HepG2 (cell line): ENCODE results near the gene CASKIN2. TPM values are rescaled to one million over a fixed set of nuclear protein-coding genes. Genes with fewer than 3 reads are reported as not detected.

Source experiments
- ATAC-seq: fragments of 200-7000 bp; cut with Tn5 transposase; 3 replicates; pipeline ENCODE4 v1.9.1; 2020; ENCODE audit warnings: mild to moderate bottlenecking, moderate library complexity
- BruUV-seq: library from RNA; stranded (reverse); fragments of 400-500 nt; replicated peaks from 2 replicates; lab custom pipeline; 2021; lab: Mats Ljungman, UMichigan
- CTCF ChIA-PET: fragments of 300-600 bp; formaldehyde crosslinking; extraction: SDS; loops from one replicate; lab custom pipeline; 2021; ENCODE audit warnings: low total read pairs, inconsistent platforms, low intra/inter-chr PET ratio; lab: Yijun Ruan, JAX
- POLR2A ChIA-PET: fragments of 350-600 bp; sonication (Branson Sonifier 250); formaldehyde crosslinking; loops from one replicate; lab custom pipeline; 2020; ENCODE audit warnings: antibody characterized with exemption, inconsistent platforms; lab: Yijun Ruan, JAX
- DNase-seq: peaks from one replicate; pipeline ENCODE4 v3.0.0-alpha.2; 2015; ENCODE audit warnings: low spot score
- FAIRE-seq: peaks from 3 replicates; lab custom pipeline; 2011; peaks lifted over from hg19 to GRCh38; lab: Jason Lieb, UNC
- H2AFZ ChIP-seq: one replicate; pipeline ENCODE4 v1.6.1; 2011; ENCODE audit warnings: low read length, inconsistent platforms
- H3K27ac ChIP-seq: fragments of 300-600 bp; 3 replicates; pipeline ENCODE4 v1.8.0; 2011; ENCODE audit warnings: mixed run types, mild to moderate bottlenecking, mixed read lengths, low read length, inconsistent platforms; ENCODE audit not compliant: insufficient read depth; ENCODE audit errors: extremely low read length
- H3K27me3 ChIP-seq, 2 experiments: fragments of 200-600 bp in 1 of 2; 2 replicates in 1 of 2; 3 replicates in 1 of 2; pipeline versions ENCODE4 v1.6.0 to v1.8.0; 2011; ENCODE audit warnings: low read length in 2 of 2, mild to moderate bottlenecking in 2 of 2, moderate library complexity in 2 of 2, inconsistent platforms in 1 of 2; ENCODE audit not compliant: insufficient read depth in 2 of 2, control insufficient read depth in 1 of 2
- H3K36me3 ChIP-seq, 2 experiments: fragments of 200-600 bp in 1 of 2; replicated peaks in 1 of 2; 2 replicates in 1 of 2; 3 replicates in 1 of 2; pipeline versions ENCODE4 v1.5.1 to v1.8.0; 2011; ENCODE audit warnings: low read length in 2 of 2, inconsistent platforms in 1 of 2; ENCODE audit not compliant: insufficient read depth in 2 of 2, control insufficient read depth in 1 of 2
- H3K4me1 ChIP-seq: 2 replicates; pipeline ENCODE4 v1.5.1; 2012; ENCODE audit warnings: low read length, inconsistent platforms; ENCODE audit not compliant: insufficient read depth
- H3K4me2 ChIP-seq: 2 replicates; pipeline ENCODE4 v1.6.0; 2011; ENCODE audit warnings: low read depth, low read length, inconsistent platforms
- H3K4me3 ChIP-seq, 3 experiments: fragments of 200-600 bp in 1 of 3; sonication (generic), shearing (Covaris generic) in 1 of 3; replicated peaks in 1 of 3; 2 replicates each; pipeline ENCODE4 v1.5.1; 2011 to 2016; ENCODE audit warnings: low read length in 3 of 3, inconsistent platforms in 2 of 3, low read depth in 2 of 3, mild to moderate bottlenecking in 2 of 3, control low read depth in 1 of 3, mixed read lengths in 1 of 3; ENCODE audit not compliant: insufficient read depth in 1 of 3
- H3K79me2 ChIP-seq: one replicate; pipeline ENCODE4 v1.6.1; 2011; ENCODE audit warnings: low read length, inconsistent platforms; ENCODE audit not compliant: insufficient read depth
- H3K9ac ChIP-seq: 2 replicates; pipeline ENCODE4 v1.6.0; 2011; ENCODE audit warnings: mild to moderate bottlenecking, low read depth, low read length, inconsistent platforms; ENCODE audit not compliant: insufficient read depth
- H3K9me3 ChIP-seq: 2 replicates; pipeline ENCODE4 v1.5.1; 2012; ENCODE audit warnings: mild to moderate bottlenecking, low read length
- H4K20me1 ChIP-seq: 2 replicates; pipeline ENCODE4 v1.6.0; 2011; ENCODE audit warnings: inconsistent platforms, mild to moderate bottlenecking, low read length, moderate library complexity; ENCODE audit not compliant: insufficient read depth
- KDM3A ChIP-seq: IDR thresholded peaks from 2 replicates; pipeline ENCODE4 v1.6.1; 2018; ENCODE audit warnings: low read depth, missing compliant biosample characterization
- MBD4 ChIP-seq: IDR thresholded peaks from 2 replicates; pipeline ENCODE4 v1.6.1; 2012; ENCODE audit warnings: low read length, inconsistent platforms, borderline replicate concordance
- SNAI1 ChIP-seq: sonication (generic); formaldehyde crosslinking; IDR thresholded peaks from 2 replicates; pipeline ENCODE4 v1.5.0; 2020; ENCODE audit warnings: mild to moderate bottlenecking, missing genetic modification reagents, borderline replicate concordance
- YY1 ChIP-seq: IDR thresholded peaks from 2 replicates; pipeline ENCODE4 v1.6.1; 2011; ENCODE audit warnings: low read length, low read depth, moderate library complexity, mild to moderate bottlenecking; ENCODE audit not compliant: insufficient read depth, insufficient replicate concordance
- ZNF263 ChIP-seq: sonication (generic); formaldehyde crosslinking; IDR thresholded peaks from 2 replicates; pipeline ENCODE4 v1.4.0; 2020; ENCODE audit warnings: missing genetic modification reagents
- ZNF333 ChIP-seq: sonication (generic); formaldehyde crosslinking; IDR thresholded peaks from 2 replicates; pipeline ENCODE4 v1.4.0; 2020; ENCODE audit warnings: mild to moderate bottlenecking, missing genetic modification reagents, borderline replicate concordance
- WGBS: methylation state at CpG from one replicate; pipeline ENCODE4 v1.1.6; 2017; ENCODE audit warnings: low lambda C conversion rate; 5-methylcytosine and 5-hydroxymethylcytosine counted together
- in situ Hi-C: cut with HindIII; loops from 2 replicates; pipeline ENCODE4 v1.10.0; 2017; ENCODE audit warnings: low pct_unique_long_range_greater_than_20kb; ENCODE audit not compliant: extremely low pct_ligation_motif_present
- intact Hi-C: fragments of 100-400 bp; cut with micrococcal nuclease; formaldehyde crosslinking; loops from one replicate; pipeline ENCODE4 v1.10.0; 2022; ENCODE audit not compliant: unreplicated experiment
- polyA plus RNA-seq, 8 experiments: library from polyadenylated mRNA; depleted of rRNA in 3 of 8; stranded (reverse) in 7 of 8; unstranded in 1 of 8; fragments of >200 nt; fragmentation: Illumina TruSeq in 4 of 8; extraction: Trizol in 4 of 8; gene quantifications; 2 replicates each; pipeline versions ENCODE4 v1.2.1 to v1.2.3, GENCODE V29; 2011 to 2016; ENCODE audit warnings: low read depth in 4 of 8, missing spikeins in 1 of 8, mixed read lengths in 1 of 8; ENCODE audit not compliant: insufficient read depth in 1 of 8
- total RNA-seq, 5 experiments: library from RNA; depleted of rRNA; stranded (reverse); fragments of >200 nt; fragmentation: Illumina TruSeq; extraction: Trizol; gene quantifications; 2 replicates each; pipeline ENCODE4 v1.2.3, GENCODE V29; 2016; ENCODE audit warnings: low read depth in 1 of 5
- TF ChIP-seq, protein P1 (sequence below): IDR thresholded peaks from 2 replicates; pipeline ENCODE4 v1.6.1; 2012; ENCODE audit warnings: low read length, improper control_type of control experiment

The CASKIN2 gene
- total and polyA plus RNA-seq, 2 of the 13 experiments (the other 11 are each of a cell fraction or from before 2014, with no cell fraction given), result 5.2 to 7.8 TPM

GRCh38 chr17:75508931-75509361 lies 6.4 kb downstream of the CASKIN2 start:
- peaks cover 5% of the 10 kb centered on the region; the same call in 1 of the 2 replicates for H4K20me1 ChIP-seq
- ATAC-seq, result no peak
- no peak overlapping the region for H3K27ac ChIP-seq
- H3K27me3 ChIP-seq, result no peaks in the 10 kb centered on the region
- no peak for FAIRE-seq
- intact Hi-C loops (no loop called here), in situ Hi-C loops (loop anchor here (5.0 kb wide), 1 partner anchor 82 kb away; no protein-coding TSS in a partner anchor)
- H3K9ac ChIP-seq, result no peak overlapping the region
- DNase-seq, result no peak
- CTCF ChIA-PET, result no interaction called here
- BruUV-seq, result no TSS peak
- H3K9me3 ChIP-seq, result no peaks in the 10 kb centered on the region
- 0 out of 2 replicates have a peak, but pooled peaks have one; percentile 10 for TF ChIP-seq ZNF263 (CRISPR knock-in tag)
- no peak for TF ChIP-seq KDM3A (CRISPR knock-in tag)
- 0 out of 2 replicates have a peak, but pooled peaks have one; percentile 0 for TF ChIP-seq ZNF333 (CRISPR knock-in tag)
- TF ChIP-seq YY1, result no peak
- no peak for TF ChIP-seq SNAI1
- no peak for TF ChIP-seq MBD4
- TF ChIP-seq, protein P1, sequence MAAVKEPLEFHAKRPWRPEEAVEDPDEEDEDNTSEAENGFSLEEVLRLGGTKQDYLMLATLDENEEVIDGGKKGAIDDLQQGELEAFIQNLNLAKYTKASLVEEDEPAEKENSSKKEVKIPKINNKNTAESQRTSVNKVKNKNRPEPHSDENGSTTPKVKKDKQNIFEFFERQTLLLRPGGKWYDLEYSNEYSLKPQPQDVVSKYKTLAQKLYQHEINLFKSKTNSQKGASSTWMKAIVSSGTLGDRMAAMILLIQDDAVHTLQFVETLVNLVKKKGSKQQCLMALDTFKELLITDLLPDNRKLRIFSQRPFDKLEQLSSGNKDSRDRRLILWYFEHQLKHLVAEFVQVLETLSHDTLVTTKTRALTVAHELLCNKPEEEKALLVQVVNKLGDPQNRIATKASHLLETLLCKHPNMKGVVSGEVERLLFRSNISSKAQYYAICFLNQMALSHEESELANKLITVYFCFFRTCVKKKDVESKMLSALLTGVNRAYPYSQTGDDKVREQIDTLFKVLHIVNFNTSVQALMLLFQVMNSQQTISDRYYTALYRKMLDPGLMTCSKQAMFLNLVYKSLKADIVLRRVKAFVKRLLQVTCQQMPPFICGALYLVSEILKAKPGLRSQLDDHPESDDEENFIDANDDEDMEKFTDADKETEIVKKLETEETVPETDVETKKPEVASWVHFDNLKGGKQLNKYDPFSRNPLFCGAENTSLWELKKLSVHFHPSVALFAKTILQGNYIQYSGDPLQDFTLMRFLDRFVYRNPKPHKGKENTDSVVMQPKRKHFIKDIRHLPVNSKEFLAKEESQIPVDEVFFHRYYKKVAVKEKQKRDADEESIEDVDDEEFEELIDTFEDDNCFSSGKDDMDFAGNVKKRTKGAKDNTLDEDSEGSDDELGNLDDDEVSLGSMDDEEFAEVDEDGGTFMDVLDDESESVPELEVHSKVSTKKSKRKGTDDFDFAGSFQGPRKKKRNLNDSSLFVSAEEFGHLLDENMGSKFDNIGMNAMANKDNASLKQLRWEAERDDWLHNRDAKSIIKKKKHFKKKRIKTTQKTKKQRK, result no peak
- 52% methylated on average over 4 of the region's 5 CpGs for WGBS
- POLR2A ChIA-PET, result interaction anchor here (0.7 to 1.6 kb wide), 3 partner anchors 16 to 271 kb away, joined by 3 to 6 read pairs (median 4); partner anchors contain the start of gene LLGL2
- H3K79me2 ChIP-seq, result peaks cover 2% of the 10 kb centered on the region
- H3K4me2 ChIP-seq, result 0 out of 2 replicates have a peak overlapping the region, but pooled peaks have one; percentile 35
- peaks cover 4 to 21% of the 10 kb centered on the region in 2 experiments; a peak in 4 of 5 replicates for H3K36me3 ChIP-seq
- peaks cover 71% of the 10 kb centered on the region for H3K4me1 ChIP-seq
- no peak overlapping the region for H3K4me3 ChIP-seq
- no peak overlapping the region for H2AFZ ChIP-seq
